GM19455 (cell line): ENCODE data around the gene STX10.
A peak's percentile ranks its signal among the peaks of the same experiment; 100 is the strongest.
"Not testable (repeated sequence)": the region's sequence is repeated elsewhere in the genome, so short reads cannot be mapped to it uniquely, and the experiment has no call there.

Experiments used
- ATAC-seq: cut with Tn5 transposase; IDR thresholded peaks from one replicate; pipeline ENCODE4 v1.9.1; 2021; ENCODE audit not compliant: unreplicated experiment

Gene STX10

DNA sequence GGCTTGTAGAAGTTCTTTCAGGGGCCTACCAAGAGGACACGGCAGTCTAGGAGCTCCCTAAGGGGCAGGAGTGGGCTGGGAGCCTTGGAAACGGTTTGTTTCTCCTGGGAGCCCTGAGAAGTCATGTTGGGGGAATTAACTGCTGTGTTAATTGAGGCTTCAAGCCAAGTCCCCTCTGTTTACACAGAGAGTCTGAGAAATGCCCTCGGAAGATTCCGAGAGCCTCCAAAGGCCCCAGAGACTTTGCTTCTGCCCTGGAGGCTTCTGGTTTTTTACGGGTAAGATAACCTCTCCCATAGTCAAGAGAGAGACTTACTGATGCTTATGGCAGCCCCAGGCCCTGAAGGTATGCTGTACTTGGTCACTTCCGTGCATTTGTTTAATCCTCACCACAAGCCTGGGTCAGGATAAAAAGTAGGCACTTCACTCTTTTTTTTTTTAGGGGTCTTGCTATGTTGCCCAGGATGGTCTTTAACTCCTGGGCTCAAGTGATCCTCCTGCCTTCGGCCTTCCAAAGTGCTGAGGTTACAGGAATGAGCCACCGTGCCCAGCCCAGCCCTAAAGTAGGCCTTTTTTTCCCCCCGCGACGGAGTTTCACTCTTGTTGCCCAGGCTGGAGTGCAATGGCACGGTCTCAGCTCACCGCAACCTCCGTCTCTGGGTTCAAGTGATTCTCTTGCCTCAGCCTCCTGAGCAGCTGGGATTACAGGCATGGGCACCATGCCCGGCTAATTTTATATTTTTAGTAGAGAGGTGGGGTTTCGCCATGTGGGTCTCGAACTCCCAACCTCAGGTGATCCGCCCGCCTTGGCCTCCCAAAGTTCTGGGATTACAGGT lies 15.2 kb upstream of the STX10 start:
- no peak for ATAC-seq

DNA sequence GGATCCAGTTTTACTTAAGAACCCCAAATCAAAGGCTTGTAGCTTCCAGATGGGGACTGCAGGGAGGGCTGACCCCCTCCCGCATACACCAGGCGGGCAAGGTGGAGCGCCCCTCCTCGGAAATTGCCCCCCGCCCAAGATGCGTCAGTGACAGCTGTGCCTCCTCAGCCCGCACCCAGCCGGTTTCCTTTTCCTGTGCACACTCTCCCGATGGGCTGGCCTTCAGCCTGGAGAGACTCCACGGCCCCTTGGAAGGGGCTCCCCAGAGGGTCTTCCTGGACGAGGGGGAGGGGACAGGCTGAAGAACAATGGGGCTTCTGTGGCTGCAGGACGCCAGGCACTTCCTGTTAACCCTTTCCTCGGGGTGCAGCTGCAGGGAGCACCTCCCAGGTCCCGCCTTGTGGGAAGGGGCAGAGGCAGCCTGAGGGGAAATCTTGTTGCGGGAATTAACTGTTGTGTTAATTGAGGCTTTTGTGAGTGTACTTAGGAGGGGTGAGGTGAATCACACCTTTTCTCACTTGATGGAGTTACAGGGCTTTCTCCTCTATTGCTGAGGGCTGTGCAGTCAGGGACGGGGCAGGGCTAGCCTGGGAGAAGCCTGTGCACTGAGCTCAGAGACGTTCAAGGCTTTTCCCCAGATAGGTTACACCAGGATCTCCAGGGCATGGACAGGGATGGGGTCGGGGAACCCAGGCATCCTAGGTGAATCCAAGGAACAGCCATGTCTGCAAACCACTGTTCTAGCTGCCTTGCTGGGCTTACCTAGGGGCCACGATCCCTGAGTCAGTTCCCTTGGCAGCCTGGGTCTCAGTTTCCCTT lies 14.4 kb upstream of the STX10 start:
- ATAC-seq = no peak

DNA sequence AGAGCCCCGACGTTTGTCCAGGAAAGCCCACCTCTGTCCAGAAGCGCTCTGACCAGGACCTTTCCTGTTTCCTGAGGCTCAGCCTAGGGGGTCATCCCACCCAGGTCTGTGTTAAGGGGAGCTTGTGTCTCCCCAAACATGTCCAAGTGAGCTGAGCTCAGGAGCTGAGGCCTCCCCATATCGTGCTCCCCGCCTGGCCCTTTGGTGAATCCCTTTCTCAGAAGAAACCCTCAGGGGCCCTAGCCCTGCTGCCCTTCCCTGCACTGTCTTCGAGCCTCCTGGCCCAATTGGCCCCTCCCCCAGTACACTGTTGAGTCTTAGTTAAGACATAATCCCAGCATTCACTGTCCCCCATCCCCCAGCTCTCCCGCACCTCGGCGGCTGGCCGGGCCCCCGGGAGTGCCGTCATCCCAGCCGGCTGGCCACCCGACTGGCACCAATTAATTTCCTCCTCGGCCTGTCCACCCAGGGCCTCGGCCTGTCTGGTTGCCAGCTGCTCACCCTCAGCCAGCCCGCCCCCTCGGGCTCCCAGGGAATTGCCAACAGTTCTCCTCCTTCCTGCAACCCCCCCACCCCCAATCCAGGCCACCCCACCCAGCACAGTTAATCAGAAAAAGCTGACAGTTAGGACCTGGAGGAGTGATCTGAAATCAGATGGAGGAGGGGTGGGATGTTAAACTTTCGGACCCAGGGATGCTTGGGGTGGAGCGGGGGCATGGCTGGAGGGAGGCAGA lies 13.6 kb upstream of the STX10 start:
- no peak for ATAC-seq

DNA sequence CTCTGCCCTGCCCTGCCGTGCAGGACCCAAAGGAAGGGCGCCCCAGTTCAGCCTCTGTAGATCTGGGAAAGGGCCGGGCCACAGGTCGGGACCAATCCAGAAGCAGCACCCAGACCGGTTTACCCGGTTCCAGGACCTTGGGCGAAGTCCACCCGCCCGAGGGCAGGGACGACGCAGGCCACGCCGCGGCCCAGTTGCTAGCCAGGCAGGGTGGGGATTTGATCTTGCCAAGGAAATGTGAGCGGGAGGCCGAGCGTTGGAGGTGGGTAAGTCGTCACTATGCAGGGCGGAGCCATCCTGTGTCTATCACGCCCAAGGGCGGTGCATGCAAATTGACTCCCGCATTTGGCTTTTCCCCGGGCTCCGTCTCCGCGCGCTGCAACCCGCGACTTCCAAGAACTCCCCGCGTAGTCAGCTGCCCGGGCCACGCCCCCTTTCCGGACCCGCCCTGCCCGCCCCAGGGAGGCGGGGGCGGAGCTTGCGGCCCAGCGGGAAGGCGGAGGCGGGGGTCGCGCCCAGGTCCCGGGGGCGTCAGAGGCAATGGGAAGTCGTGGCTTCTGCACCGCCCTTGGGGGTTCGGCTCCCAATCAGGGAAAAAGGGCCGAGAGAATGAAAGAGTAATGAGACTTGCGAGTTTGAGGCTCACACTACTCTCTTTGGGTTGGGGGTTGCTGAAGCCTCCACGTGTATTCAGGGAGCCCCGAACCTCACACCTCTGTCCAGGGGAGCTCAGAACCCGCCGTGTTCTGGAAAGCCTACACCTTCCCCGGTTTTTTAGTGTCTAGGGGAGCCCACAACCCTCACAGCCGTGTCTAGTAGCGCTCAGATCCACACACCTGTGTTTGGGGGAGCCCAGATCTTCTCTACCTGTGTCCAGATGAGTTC lies 12.8 kb upstream of the STX10 start:
- no peak for ATAC-seq

DNA sequence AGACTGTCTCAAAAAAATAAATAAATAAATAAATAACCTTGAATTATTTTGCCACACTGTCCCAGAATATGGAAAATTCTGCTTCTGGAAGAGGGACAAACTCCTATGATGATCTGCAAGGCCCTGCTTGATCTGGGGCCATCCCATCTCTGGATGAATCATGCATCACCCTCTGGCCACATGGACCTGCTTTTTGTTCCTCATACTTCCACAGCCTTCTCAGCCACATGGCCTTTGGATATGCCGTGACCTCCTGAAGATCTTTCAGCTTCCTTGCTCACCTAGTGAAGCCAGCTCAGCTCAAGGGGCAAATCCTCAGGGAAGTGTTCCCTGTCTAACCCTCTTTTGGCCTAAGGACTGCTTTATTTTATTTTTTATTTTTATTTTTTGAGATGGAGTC lies 10.4 kb upstream of the STX10 start:
- no peak for ATAC-seq

DNA sequence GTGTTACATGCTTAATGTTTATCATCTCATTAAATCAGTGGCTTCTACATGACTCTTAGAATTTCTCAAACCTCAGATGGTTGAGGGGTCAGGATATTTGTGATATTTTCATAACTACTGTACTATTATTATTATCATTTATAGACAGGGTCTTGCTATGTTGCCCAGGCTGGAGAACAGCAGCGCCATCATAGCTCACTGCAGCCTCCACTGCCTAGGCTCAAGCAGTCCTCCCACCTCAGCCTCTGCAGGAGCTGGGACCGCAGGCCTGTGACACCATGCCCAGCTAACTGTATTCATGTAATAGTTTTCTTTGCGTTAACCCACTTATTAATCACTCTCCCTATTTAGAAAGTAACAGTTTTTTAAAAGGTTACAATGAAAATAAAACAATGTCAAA lies 9.5 kb upstream of the STX10 start:
- ATAC-seq = no peak

DNA sequence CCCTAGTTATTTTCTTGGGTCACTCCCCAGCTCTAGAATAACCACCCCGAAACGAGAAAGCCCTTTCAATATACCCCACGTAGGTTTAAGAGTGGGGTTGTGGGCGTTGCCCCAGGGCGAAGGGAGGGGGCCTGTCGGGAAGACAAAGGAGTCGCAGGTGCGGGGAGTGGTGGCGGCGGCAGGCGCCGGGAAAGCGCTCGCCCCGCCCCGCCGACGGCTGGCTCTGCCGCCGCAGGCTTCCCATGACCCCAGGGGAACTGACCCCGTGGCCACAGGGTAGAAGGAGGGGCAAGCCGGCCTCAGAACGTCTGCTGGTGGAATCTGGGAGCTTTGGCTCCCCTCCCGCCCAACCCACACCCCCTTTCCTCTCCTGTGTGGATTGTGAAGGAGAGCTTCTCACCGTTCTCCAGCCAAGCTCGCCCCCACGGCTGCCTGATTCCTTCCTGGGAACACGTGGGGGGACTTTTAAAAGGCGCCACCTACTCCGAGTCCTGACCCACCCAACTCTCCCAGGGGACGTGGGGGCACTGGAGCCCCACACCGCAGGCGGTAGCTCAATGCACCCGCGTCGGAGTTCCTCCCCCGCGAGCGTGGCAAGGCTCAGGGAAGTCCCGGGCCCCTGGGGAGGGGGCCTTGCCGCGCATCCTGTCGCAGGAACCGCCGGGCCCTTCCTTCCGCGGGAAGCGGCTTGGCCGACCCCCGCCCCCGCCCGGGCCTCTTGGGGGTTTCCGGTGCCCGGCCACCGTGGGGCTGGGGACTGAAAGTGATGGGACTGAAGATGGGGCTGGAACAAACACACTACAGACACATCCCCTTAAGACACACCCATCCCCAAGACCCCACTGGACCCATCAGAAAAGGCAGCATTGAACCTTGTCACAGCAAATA lies 5.5 kb upstream of the STX10 start:
- ATAC-seq = no peak

DNA sequence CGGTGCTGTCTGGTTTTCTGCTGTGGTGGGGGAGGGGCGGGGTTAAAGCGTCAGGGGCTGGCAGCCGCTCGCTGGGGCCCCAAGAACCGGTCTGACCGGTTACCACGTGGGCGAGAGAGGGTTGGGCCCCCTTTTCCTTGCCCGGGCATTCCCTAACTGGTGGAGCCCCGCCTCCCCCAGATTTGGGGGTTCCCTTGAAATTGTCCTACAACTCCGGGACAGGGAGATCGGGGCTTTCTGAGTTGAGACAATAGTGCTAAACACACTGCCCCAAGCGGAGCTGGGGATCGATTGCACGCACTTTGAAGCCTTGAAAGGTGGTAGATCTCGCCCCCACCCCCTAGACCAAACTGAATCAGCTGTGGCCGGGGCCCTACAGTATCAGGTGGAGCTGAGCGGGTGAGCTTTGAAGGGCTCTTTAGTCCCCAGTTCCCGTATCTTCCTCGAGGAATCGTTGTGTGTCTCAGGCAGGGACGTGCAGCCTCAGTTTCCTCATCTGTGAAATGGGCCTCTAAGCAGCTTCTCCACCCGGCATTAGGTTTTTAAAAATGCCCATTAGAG lies 4.8 kb upstream of the STX10 start:
- ATAC-seq = no peak

DNA sequence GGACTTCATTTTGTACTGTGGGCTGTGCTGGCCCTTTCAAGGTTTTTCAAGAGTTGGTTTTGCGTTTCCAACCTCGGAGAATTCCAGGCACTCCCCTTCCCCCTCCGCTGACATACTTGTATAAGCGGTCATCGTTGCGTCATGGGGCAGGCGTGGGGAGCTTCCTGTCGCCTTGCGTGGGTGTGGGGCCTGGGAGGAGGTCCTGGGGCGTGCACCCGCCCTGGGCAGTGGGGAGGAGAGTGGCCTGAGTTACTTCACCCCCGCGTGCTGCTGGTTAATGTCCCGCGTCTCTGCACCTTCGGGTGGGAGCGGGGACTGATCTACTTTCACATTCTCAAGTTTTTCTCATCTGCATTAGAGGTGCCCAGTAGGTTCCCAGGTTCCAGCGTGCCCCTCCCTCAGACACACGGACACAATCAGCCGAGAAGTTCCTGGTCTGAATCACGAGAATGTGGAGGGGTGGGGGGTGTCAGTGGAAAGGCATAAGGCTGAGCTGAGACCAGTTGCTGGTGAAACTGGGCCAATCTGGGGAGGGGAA lies 4.1 kb upstream of the STX10 start:
- ATAC-seq = no peak

DNA sequence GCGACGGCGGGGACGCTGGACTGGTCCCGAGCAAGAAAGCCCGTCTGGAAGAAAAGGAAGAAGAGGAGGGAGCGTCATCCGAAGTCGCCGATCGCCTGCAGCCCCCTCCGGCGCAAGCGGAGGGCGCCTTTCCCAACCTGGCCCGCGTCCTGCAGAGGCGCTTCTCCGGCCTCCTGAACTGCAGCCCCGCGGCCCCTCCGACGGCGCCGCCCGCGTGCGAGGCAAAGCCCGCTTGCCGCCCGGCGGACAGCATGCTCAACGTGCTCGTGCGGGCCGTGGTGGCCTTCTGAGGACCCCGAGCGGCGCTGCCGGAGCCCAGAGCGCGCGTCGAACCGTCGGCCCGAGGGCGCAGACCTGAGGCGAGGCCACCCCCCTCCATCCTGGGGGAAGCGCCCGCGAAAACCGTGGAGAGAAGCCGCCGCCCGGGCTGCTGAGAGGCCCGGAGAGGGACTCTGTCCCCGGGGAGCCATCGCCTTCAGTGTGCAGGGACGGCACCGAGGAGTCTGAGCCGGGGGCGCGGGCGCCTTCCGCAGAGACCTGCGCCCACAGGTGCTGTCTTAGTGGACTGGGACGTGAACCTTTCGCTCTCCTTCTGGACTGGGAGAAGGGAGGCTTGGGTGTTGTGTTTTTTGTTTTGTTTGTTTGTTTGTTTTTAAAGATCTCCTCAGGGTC lies 3.5 kb upstream of the STX10 start:
- no peak for ATAC-seq

DNA sequence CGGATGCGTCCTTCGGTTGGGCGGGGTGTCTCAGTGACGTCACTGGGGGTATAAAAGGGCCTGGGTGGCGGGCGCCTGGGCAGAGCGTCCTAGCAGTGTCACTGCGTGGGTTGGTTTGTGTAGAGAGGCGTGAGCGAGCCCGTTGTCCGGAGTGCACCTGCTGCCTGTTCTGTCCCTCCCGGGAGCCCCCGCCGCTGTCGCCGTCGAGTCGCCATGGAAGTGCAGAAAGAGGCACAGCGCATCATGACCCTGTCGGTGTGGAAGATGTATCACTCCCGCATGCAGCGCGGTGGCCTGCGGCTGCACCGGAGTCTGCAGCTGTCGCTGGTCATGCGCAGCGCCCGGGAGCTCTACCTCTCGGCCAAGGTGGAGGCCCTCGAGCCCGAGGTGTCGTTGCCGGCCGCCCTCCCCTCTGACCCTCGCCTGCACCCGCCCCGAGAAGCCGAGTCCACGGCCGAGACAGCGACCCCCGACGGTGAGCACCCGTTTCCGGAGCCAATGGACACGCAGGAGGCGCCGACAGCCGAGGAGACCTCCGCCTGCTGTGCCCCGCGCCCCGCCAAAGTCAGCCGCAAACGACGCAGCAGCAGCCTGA lies 2.9 kb upstream of the STX10 start:
- ATAC-seq = peak; percentile 37

DNA sequence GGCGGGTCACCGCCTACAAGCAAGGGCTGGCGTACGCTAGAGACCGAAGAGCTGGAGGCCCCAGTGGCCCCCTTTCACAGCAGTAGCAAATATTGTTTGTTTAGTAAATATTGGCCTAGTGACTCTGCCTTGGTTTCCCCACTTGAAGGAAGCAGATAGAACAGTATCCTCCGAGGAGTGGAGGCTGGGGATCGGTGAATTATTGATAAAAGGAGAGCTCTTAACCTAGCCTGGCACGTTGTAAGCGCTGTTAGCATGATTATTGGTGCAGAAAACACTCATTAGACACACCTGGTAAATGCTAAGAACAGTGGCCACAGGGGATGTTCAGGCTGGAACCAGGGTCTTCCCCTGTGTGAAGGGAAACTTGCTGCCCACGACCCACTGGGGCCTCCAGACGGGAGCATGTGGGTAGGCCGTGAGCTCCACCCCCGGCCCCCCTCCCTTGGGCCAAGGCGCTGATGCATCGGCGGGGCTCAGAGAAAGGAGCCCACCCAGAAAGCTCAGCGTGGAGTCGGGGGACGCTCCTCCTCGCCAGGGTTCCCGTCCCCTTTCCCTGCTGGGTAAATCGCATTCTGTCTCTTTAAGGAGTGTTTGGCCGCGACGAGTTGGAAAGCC lies 2.3 kb upstream of the STX10 start:
- ATAC-seq = peak; percentile 2

DNA sequence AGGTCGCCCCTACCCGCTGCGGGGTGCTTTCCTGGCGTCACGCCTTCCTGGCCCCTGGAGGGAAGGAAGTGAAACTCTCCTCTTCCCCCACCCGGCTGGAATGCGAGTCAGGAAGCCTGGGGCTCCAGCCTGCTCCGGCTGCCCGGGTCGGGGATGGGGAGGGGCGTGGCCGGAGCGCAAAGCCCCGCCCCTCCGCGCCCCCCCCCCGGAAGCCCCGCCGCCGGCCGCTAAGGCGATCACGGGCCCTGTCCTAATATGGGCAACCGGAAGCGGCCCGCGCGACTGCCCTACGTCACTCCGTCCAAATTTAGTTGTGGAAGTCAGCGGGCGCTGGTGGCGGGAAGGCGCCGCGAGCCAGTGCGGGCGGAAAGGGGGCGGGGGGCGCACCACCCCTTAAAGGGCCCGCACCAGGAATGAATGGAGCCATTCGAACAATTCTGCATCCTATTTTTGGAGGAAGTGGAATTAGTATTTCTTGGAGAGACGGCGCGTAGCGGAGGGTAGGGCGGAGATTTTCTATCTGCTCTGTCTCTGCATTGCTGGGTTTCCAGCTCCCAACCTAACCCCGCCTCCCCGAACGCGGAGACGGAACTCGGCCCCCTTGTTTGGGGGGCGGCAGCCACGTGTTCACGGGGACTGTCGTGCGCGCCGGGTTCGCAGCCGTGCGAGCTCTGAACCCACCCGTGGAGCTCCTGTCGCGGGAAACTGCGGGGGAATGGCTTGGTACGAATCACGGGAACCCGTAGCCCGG lies 1.6 kb upstream of the STX10 start:
- peak; percentile 35 for ATAC-seq

DNA sequence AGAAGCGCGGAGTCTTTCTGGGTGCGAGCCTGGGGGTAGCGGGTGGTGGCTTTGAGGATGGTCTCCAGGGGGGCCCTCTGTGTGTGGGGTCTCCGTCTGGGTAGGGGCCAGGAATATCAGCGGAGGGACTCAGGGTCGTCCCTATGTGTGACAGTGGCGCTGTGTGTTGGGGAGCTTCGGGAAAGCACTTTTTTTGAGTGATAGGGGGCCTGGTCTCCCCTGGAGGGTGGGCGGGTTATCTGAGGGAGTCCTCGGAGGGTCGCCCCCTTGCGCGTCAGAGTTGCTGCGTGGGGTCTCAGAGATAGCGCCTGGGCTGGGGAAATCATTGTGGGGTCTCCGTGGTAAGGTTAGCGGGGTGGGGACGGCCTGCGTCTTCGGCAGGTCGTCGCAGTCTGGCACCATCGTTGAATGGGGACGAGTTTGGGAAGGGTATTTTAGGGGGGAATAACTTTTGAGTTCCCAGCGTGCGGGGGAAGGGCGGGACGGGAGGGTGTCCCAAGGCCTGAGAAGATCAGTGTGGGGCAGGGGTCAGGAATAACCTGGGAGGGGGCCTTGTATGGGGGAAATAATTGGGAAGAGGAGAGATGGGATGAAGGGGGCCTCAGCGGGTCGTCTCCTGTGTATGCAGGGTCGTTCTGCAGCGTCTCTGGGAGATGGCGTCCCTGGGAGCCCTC lies 893 bp upstream of the STX10 start:
- ATAC-seq = no peak

DNA sequence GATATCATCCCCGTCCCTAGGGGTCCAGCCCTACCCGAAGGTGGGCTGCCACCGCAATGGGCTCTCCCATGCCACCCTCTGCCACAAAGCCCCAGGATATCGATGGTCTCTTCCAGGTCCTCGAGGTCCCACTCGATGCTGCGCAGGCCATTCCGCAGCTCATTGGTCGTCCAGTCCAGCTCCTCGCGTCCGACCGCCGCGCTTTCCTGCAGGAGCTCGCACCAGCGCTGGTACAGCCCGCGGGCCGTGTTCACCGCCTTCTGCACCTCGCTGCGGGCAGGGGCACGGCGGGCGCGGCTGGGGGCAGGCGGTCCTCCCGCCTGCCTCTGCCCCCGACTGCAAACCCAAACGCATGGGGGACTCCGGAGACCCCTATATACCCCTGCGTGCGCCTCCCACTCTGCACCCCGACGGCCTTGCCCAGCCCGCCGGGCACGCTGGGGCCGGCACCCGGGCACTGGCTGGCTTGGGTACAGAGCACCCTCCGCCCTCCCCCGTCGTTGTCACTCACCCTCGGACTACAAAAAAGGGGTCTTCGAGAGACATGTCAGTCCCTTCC lies 468 bp downstream of the STX10 start:
- ATAC-seq = no peak

DNA sequence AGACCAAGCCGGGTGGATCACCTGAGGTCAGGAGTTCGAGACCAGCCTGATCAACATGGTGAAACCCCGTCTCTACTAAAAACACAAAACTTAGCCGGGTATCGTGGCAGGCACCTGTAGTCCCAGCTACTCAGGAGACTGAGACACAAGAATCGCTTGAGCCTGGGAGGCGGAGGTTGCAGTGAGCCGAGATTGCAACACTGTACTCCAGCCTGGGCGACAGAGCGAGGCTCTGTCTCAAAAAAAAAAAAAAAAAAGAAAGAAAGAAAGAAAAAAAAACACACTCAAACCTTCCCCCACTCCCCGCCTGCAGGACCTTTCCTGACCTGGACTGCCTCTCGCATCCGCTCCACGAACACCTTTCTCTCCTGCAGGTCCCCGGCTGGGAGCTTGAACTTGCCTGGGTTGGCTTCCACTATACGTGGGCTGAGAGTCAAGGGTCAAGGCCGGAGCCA lies 975 bp downstream of the STX10 start:
- ATAC-seq = not testable (repeated sequence)
